Stomach smooth muscle (tissue), 2 donors: ENCODE data around the gene NBAS.

Source experiments
- H3K27ac ChIP-seq: one replicate; pipeline ENCODE4 v1.7.0; 2013; ENCODE audit warnings: mild to moderate bottlenecking, low read length, inconsistent platforms
- H3K27me3 ChIP-seq, 2 donors: one replicate each; pipeline ENCODE4 v1.7.0; 2013; ENCODE audit warnings: low read length in 2 of 2; ENCODE audit not compliant: insufficient read depth in 2 of 2, control insufficient read depth in 1 of 2
- H3K36me3 ChIP-seq, 2 donors: one replicate each; pipeline ENCODE4 v1.7.0; 2013; ENCODE audit warnings: low read length in 2 of 2; ENCODE audit not compliant: control insufficient read depth in 2 of 2, insufficient read depth in 2 of 2
- H3K4me1 ChIP-seq: one replicate; pipeline ENCODE4 v1.7.0; 2013; ENCODE audit warnings: low read length; ENCODE audit not compliant: control insufficient read depth, insufficient read depth
- H3K4me3 ChIP-seq, 2 donors: one replicate each; pipeline ENCODE4 v1.7.0; 2013; ENCODE audit warnings: low read length in 2 of 2
- H3K9ac ChIP-seq, 2 donors: one replicate each; pipeline ENCODE4 v1.7.0; 2013; ENCODE audit warnings: low read length in 2 of 2, mild to moderate bottlenecking in 1 of 2
- H3K9me3 ChIP-seq, 2 donors: one replicate each; pipeline ENCODE4 v1.7.0; 2013; ENCODE audit warnings: low read length in 2 of 2; ENCODE audit not compliant: control insufficient read depth in 2 of 2
- donor health status: healthy.
- donor health status: Pancreatic carcinoma.

The NBAS gene

GRCh38 chr2:15436195-15436594 is 124.9 kb downstream of the NBAS start:
- Histone ChIP-seq H3K9ac (no peak overlapping the region), H3K27ac (no peak overlapping the region), H3K4me3 (no peak overlapping the region), H3K4me1 (no peaks in the 10 kb centered on the region), H3K36me3 (peaks cover 0 to 4% of the 10 kb centered on the region in 2 donors), H3K9me3 (no peaks in the 10 kb centered on the region), H3K27me3 (no peaks in the 10 kb centered on the region)

GRCh38 chr2:15435474-15435873 is 125.7 kb downstream of the NBAS start:
- H3K36me3 ChIP-seq: peaks cover 0 to 4% of the 10 kb centered on the region in 2 donors
- H3K4me1 ChIP-seq: no peaks in the 10 kb centered on the region
- no peak overlapping the region for H3K4me3 ChIP-seq

GRCh38 chr2:15432642-15433256 is 128.4 kb downstream of the NBAS start:
- H3K9me3 ChIP-seq: no peaks in the 10 kb centered on the region
- H3K27me3 ChIP-seq: no peaks in the 10 kb centered on the region

More at GRCh38 chr2:15435474-15435873, 125.7 kb downstream of the NBAS start:
- H3K27ac ChIP-seq: no peak overlapping the region
- no peaks in the 10 kb centered on the region for H3K9me3 ChIP-seq
- H3K9ac ChIP-seq: no peak overlapping the region
- H3K27me3 ChIP-seq: no peaks in the 10 kb centered on the region

DNA sequence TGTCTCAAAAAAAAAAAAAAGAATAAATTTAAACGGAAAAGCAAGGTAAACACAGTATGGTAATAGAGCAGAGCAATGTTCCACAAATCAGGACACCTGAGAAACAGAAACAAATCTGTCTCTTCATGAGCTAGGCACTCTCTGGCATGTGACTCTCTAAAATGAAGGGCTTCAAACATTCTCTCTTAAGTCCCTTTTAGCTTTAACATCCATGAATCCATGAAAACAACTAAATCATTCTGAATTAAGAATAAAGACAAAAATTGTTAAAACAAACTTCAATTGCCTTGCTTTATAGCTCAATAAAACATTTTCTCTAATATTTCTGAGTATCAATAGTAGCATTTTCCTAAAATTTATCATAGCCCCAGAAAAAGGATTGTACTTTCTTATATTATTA is 132.1 kb downstream of the NBAS start:
- peaks cover 2% of the 10 kb centered on the region in 2 donors for H3K36me3 ChIP-seq
- H3K27ac ChIP-seq: no peak overlapping the region
- no peak overlapping the region for H3K9ac ChIP-seq
- no peaks in the 10 kb centered on the region for H3K4me1 ChIP-seq
- no peaks in the 10 kb centered on the region for H3K9me3 ChIP-seq
- H3K27me3 ChIP-seq: no peaks in the 10 kb centered on the region
- no peak overlapping the region for H3K4me3 ChIP-seq

More at GRCh38 chr2:15432642-15433256, 128.4 kb downstream of the NBAS start:
- Histone ChIP-seq H3K4me3 (no peak overlapping the region), H3K36me3 (peaks cover 0 to 4% of the 10 kb centered on the region in 2 donors), H3K9ac (no peak overlapping the region), H3K27ac (no peak overlapping the region), H3K4me1 (no peaks in the 10 kb centered on the region)

GRCh38 chr2:15427987-15428386 is 133.1 kb downstream of the NBAS start:
- H3K9ac ChIP-seq: no peak overlapping the region
- H3K27me3 ChIP-seq: no peaks in the 10 kb centered on the region
- no peak overlapping the region for H3K27ac ChIP-seq

GRCh38 chr2:15426606-15427005 is 134.5 kb downstream of the NBAS start:
- Histone ChIP-seq H3K9ac (no peak overlapping the region), H3K4me3 (no peak overlapping the region), H3K9me3 (no peaks in the 10 kb centered on the region), H3K4me1 (no peaks in the 10 kb centered on the region), H3K27me3 (no peaks in the 10 kb centered on the region), H3K36me3 (peaks cover 2 to 3% of the 10 kb centered on the region in 2 donors), H3K27ac (no peak overlapping the region)

More at GRCh38 chr2:15427987-15428386, 133.1 kb downstream of the NBAS start:
- no peaks in the 10 kb centered on the region for H3K4me1 ChIP-seq
- peaks cover 2 to 3% of the 10 kb centered on the region in 2 donors for H3K36me3 ChIP-seq
- no peak overlapping the region for H3K4me3 ChIP-seq
- no peaks in the 10 kb centered on the region for H3K9me3 ChIP-seq

DNA sequence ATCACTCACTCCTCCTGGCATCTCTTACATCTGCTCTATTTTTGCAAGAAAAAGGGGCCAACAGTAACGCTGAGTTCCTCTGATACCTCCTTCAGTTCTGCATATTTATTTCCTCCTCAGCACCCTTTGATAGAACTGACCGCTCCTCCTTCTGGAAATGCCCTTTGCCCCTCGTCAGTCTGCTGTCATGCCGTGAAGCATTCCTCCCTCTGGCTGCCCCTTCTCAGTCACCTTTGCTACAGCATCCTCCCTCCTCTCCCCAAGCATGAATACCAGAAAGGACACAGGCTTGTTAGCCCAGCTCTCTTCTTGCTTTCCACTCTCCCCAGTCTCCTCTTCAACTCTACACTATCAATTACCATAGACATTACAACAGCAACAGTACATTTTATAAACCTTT is 135.4 kb downstream of the NBAS start:
- Histone ChIP-seq H3K9ac (no peak overlapping the region), H3K27ac (no peak overlapping the region), H3K27me3 (no peaks in the 10 kb centered on the region), H3K36me3 (peaks cover 2 to 3% of the 10 kb centered on the region in 2 donors), H3K4me3 (no peak overlapping the region), H3K9me3 (no peaks in the 10 kb centered on the region), H3K4me1 (no peaks in the 10 kb centered on the region)

GRCh38 chr2:15421753-15422152 is 139.4 kb downstream of the NBAS start:
- Histone ChIP-seq H3K36me3 (peaks cover 2 to 8% of the 10 kb centered on the region in 2 donors), H3K9me3 (no peaks in the 10 kb centered on the region), H3K27me3 (no peaks in the 10 kb centered on the region), H3K4me3 (no peak overlapping the region), H3K27ac (no peak overlapping the region), H3K4me1 (no peaks in the 10 kb centered on the region), H3K9ac (no peak overlapping the region)

DNA sequence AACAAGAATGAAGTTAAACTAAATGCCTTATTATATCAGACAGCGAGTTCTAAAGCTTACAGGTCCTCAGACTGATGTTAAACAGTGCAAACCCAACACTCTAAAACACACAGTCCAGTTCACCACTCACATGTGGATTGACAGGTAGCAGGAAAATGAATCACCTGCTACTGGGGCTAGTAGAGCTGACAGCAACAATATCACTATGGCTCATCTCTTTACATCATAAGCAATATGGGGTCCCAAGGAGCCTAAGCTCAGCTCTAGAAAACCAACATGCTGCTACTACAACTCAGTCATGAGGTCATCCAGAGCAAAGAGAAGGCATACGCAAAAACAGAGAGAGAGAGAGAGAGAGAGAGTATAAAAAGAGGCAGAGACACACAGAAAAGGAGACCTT is 145.4 kb downstream of the NBAS start:
- H3K36me3 ChIP-seq: peaks cover 7 to 18% of the 10 kb centered on the region in 2 donors

DNA sequence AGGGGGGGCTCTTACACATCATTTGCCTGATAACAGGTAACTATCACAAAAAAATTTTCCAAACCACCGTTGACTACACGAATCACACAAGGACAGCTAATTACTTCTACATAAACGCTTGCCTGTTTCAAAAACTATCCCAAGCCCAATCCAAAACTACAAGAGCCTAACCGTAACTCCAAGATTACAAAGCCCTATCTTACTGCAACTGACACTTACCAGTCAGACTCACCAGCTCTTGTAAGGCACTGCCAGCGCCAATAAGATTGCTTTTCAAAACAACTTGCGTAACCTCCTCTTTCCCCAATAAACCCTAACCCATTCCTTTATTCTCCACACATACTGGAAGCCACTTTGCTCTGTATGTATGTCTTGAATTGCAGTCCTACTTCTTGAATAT is 148.4 kb downstream of the NBAS start:
- Histone ChIP-seq H3K36me3 (peaks cover 7 to 24% of the 10 kb centered on the region in 2 donors), H3K9ac (no peak overlapping the region)

More for the DNA sequence above, 145.4 kb downstream of the NBAS start:
- Histone ChIP-seq H3K9ac (no peak overlapping the region), H3K27ac (no peak overlapping the region), H3K27me3 (no peaks in the 10 kb centered on the region), H3K9me3 (no peaks in the 10 kb centered on the region), H3K4me3 (no peak overlapping the region), H3K4me1 (no peaks in the 10 kb centered on the region)

DNA sequence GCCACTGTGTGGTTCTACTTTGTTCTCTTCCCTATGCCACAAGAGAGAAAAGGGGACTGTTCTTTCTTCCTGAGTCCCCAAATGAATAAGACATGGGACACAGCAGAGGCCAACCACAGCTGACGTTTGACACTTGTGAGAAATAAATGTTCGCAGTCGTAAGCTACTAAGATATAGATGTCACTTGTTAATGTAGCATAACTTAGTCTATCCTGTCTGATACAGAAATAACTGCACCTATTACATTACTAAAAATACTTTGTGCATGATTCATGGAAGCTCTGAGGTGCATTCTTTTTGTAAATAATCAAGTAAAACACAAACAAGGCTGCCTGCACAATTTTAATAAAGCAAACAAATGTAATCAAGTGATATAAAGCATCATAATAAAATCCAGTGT is 148.8 kb downstream of the NBAS start:
- H3K27me3 ChIP-seq: no peaks in the 10 kb centered on the region

More for the DNA sequence above, 148.4 kb downstream of the NBAS start:
- H3K27me3 ChIP-seq: no peaks in the 10 kb centered on the region
- no peaks in the 10 kb centered on the region for H3K4me1 ChIP-seq
- no peaks in the 10 kb centered on the region for H3K9me3 ChIP-seq
- no peak overlapping the region for H3K27ac ChIP-seq
- no peak overlapping the region for H3K4me3 ChIP-seq

More for the DNA sequence above, 148.8 kb downstream of the NBAS start:
- no peak overlapping the region for H3K27ac ChIP-seq
- no peak overlapping the region for H3K4me3 ChIP-seq
- H3K9ac ChIP-seq: no peak overlapping the region
- H3K36me3 ChIP-seq: peaks cover 7 to 23% of the 10 kb centered on the region in 2 donors
- no peaks in the 10 kb centered on the region for H3K9me3 ChIP-seq
- no peaks in the 10 kb centered on the region for H3K4me1 ChIP-seq
